ENCODE measurements around the gene AGBL1. TPM values are rescaled to one million over a fixed set of nuclear protein-coding genes. Genes with fewer than 3 reads are reported as not detected.

AGBL1 gene
- total and polyA plus RNA-seq, 4 donors, result not detected

DNA sequence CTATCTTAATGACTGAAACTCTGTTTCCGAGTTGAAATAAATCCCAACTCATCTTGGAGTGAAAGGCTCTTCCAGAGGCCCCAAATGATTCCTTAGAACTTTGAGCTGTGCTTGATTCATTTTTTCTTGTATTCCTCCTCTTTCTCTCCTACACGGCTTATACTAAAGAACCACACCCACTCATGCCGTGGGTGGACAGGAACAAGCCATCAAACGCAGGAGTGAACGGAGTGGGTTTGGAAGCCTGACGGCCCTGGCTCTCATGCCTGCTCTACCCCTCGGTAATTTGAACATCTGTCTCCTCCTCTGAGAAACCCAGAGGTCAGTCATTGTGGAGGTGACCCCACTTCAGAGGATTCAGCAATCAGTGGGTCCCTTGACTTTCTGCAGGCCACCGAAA, 236.5 kb downstream of the AGBL1 start:
- no peak overlapping the region for H3K27ac ChIP-seq (ENCODE audit: low read depth in 1 of 2, low read length in 2 of 2)

DNA sequence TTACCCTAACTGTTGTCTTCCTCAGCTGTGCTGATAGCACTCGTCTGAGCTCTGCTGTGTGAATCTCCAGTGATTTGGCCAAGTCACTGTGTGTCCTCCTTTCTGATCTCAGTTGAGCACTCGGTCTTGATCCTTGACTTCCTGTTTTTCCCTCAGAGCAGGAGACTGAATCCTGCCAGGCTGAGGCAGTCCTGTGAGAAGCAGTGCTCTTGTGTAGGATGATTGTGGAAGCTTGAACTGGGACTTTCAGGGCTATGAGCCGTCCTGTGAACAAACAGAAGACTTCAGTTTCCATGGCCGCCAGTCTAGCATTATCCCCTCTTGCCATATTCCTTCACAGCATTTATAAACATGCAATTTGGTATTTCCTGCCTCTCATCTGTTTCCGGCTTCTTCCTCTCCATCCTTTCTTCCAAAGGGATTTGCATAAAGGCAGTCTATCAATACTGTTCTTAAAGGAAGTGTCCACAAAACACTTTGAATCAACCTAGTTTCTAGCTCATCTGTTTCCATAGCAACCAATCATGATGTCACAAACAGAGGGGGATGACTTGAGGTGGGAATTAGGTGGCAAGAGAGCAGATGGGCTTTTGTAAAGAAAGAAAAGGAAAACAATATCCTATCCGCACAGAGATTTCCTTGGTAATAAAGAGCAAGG, 237.2 kb downstream of the AGBL1 start:
- WGBS, result 41% methylated on average over 6 of the region's 6 CpGs
- H3K27ac ChIP-seq (ENCODE audit: low read depth in 1 of 2, low read length in 2 of 2), result no peak overlapping the region
- TF ChIP-seq HNF4A (conservative IDR thresholded peaks at IDR 0.05), result no peak
- no peak for TF ChIP-seq JUND (IDR thresholded peaks at IDR 0.05)
- TF ChIP-seq TAF1 (conservative IDR thresholded peaks at IDR 0.05), result no peak
- no peak for TF ChIP-seq FOXA2 (IDR thresholded peaks at IDR 0.05)
- TF ChIP-seq, protein P1, sequence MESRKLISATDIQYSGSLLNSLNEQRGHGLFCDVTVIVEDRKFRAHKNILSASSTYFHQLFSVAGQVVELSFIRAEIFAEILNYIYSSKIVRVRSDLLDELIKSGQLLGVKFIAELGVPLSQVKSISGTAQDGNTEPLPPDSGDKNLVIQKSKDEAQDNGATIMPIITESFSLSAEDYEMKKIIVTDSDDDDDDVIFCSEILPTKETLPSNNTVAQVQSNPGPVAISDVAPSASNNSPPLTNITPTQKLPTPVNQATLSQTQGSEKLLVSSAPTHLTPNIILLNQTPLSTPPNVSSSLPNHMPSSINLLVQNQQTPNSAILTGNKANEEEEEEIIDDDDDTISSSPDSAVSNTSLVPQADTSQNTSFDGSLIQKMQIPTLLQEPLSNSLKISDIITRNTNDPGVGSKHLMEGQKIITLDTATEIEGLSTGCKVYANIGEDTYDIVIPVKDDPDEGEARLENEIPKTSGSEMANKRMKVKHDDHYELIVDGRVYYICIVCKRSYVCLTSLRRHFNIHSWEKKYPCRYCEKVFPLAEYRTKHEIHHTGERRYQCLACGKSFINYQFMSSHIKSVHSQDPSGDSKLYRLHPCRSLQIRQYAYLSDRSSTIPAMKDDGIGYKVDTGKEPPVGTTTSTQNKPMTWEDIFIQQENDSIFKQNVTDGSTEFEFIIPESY (IDR thresholded peaks at IDR 0.05), result no peak
- TF ChIP-seq ATF3 (IDR thresholded peaks at IDR 0.05), result no peak
- TF ChIP-seq YY1 (IDR thresholded peaks at IDR 0.05), result no peak
- no peak for TF ChIP-seq RAD21 (IDR thresholded peaks at IDR 0.05)
- TF ChIP-seq SP1 (IDR thresholded peaks at IDR 0.05), result no peak
- TF ChIP-seq, protein P2, sequence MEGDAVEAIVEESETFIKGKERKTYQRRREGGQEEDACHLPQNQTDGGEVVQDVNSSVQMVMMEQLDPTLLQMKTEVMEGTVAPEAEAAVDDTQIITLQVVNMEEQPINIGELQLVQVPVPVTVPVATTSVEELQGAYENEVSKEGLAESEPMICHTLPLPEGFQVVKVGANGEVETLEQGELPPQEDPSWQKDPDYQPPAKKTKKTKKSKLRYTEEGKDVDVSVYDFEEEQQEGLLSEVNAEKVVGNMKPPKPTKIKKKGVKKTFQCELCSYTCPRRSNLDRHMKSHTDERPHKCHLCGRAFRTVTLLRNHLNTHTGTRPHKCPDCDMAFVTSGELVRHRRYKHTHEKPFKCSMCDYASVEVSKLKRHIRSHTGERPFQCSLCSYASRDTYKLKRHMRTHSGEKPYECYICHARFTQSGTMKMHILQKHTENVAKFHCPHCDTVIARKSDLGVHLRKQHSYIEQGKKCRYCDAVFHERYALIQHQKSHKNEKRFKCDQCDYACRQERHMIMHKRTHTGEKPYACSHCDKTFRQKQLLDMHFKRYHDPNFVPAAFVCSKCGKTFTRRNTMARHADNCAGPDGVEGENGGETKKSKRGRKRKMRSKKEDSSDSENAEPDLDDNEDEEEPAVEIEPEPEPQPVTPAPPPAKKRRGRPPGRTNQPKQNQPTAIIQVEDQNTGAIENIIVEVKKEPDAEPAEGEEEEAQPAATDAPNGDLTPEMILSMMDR (IDR thresholded peaks at IDR 0.05; ENCODE audit: low read depth, low read length, missing input control), result no peak
- TF ChIP-seq EGR1 (IDR thresholded peaks at IDR 0.05; ENCODE audit: low read depth in 2 of 2), result no peak
- TF ChIP-seq RXRA (IDR thresholded peaks at IDR 0.05), result no peak

More for the DNA sequence above, 236.5 kb downstream of the AGBL1 start:
- H3K36me3 ChIP-seq (ENCODE audit: control insufficient read depth in 4 of 4, insufficient read depth in 3 of 4, low read depth in 1 of 4, low read length in 3 of 4), result no peaks in the 10 kb centered on the region
- no peaks in the 10 kb centered on the region for H3K4me1 ChIP-seq (ENCODE audit: control insufficient read depth in 4 of 4, insufficient read depth in 4 of 4, low read length in 3 of 4)
- no peak for DNase-seq (ENCODE audit: low spot score)
- TF ChIP-seq NR2F2 (IDR thresholded peaks at IDR 0.05), result no peak
- TF ChIP-seq YY1 (IDR thresholded peaks at IDR 0.05), result no peak
- H3K4me3 ChIP-seq (ENCODE audit: low read depth in 1 of 3, low read length in 3 of 3), result no peak overlapping the region
- H3K9ac ChIP-seq (ENCODE audit: low read depth in 1 of 2, low read length in 2 of 2), result no peak overlapping the region
- WGBS, result 67% methylated on average over 8 of the region's 8 CpGs
- no peaks in the 10 kb centered on the region for H3K9me3 ChIP-seq (ENCODE audit: control insufficient read depth in 4 of 4, low read length in 3 of 4)
- no peaks in the 10 kb centered on the region for H3K27me3 ChIP-seq (ENCODE audit: control insufficient read depth in 4 of 4, insufficient read depth in 4 of 4, low read length in 3 of 4)

DNA sequence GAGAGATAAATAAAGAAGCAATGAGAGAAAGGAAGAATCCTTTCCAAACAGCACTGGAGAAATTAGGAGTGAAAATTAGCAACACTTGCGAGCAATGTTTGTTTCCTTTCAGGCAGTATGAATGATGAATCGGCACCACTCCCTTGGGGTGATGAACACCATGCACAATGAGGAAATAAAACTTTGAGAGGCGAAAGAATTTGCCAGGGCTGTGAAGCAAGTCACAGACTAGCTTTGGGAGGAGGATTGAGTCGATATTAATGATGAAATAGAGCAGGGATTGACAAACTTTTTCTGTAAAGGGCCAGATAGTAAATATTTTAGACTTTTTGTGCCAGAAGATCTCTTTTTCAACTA, 237.7 kb downstream of the AGBL1 start:
- DNase-seq (ENCODE audit: low spot score), result no peak

More for the DNA sequence above, 237.2 kb downstream of the AGBL1 start:
- DNase-seq (ENCODE audit: low spot score), result no peak
- Histone ChIP-seq H3K4me3 (ENCODE audit: low read depth in 1 of 3, low read length in 3 of 3) (no peak overlapping the region), H3K36me3 (ENCODE audit: control insufficient read depth in 4 of 4, insufficient read depth in 3 of 4, low read depth in 1 of 4, low read length in 3 of 4) (no peaks in the 10 kb centered on the region), H3K27me3 (ENCODE audit: control insufficient read depth in 4 of 4, insufficient read depth in 4 of 4, low read length in 3 of 4) (no peaks in the 10 kb centered on the region), H3K9me3 (ENCODE audit: control insufficient read depth in 4 of 4, low read length in 3 of 4) (no peaks in the 10 kb centered on the region), H3K9ac (ENCODE audit: low read depth in 1 of 2, low read length in 2 of 2) (no peak overlapping the region), H3K4me1 (ENCODE audit: control insufficient read depth in 4 of 4, insufficient read depth in 4 of 4, low read length in 3 of 4) (no peaks in the 10 kb centered on the region)

More for the DNA sequence above, 237.7 kb downstream of the AGBL1 start:
- H3K9ac ChIP-seq (ENCODE audit: low read depth in 1 of 2, low read length in 2 of 2), result no peak overlapping the region
- no peaks in the 10 kb centered on the region for H3K27me3 ChIP-seq (ENCODE audit: control insufficient read depth in 4 of 4, insufficient read depth in 4 of 4, low read length in 3 of 4)
- H3K9me3 ChIP-seq (ENCODE audit: control insufficient read depth in 4 of 4, low read length in 3 of 4), result no peaks in the 10 kb centered on the region
- H3K36me3 ChIP-seq (ENCODE audit: control insufficient read depth in 4 of 4, insufficient read depth in 3 of 4, low read depth in 1 of 4, low read length in 3 of 4), result no peaks in the 10 kb centered on the region
- H3K27ac ChIP-seq (ENCODE audit: low read depth in 1 of 2, low read length in 2 of 2), result no peak overlapping the region
- no peaks in the 10 kb centered on the region for H3K4me1 ChIP-seq (ENCODE audit: control insufficient read depth in 4 of 4, insufficient read depth in 4 of 4, low read length in 3 of 4)
- no peak overlapping the region for H3K4me3 ChIP-seq (ENCODE audit: low read depth in 1 of 3, low read length in 3 of 3)
- TF ChIP-seq, protein P1 (IDR thresholded peaks at IDR 0.05), result no peak
- TF ChIP-seq RAD21 (IDR thresholded peaks at IDR 0.05), result no peak
- no peak for TF ChIP-seq FOXA2 (IDR thresholded peaks at IDR 0.05)
- 62% methylated on average over 4 of the region's 4 CpGs for WGBS
